CD4-positive, alpha-beta T cell treated with Interleukin-17A for 4 hours (primary cell): Measurements from ENCODE around the gene NFKBIA.
"Not testable (repeated sequence)": the region's sequence is repeated elsewhere in the genome, so short reads cannot be mapped to it uniquely, and the experiment has no call there.

ENCODE experiments used
- DNase-seq: peaks from one replicate; pipeline ENCODE4 v3.0.0-alpha.2; 2020; ENCODE audit warnings: mixed read lengths

NFKBIA gene

GRCh38 chr14:35366056-35366451 is 38.5 kb downstream of the NFKBIA start:
- DNase-seq: no peak

DNA sequence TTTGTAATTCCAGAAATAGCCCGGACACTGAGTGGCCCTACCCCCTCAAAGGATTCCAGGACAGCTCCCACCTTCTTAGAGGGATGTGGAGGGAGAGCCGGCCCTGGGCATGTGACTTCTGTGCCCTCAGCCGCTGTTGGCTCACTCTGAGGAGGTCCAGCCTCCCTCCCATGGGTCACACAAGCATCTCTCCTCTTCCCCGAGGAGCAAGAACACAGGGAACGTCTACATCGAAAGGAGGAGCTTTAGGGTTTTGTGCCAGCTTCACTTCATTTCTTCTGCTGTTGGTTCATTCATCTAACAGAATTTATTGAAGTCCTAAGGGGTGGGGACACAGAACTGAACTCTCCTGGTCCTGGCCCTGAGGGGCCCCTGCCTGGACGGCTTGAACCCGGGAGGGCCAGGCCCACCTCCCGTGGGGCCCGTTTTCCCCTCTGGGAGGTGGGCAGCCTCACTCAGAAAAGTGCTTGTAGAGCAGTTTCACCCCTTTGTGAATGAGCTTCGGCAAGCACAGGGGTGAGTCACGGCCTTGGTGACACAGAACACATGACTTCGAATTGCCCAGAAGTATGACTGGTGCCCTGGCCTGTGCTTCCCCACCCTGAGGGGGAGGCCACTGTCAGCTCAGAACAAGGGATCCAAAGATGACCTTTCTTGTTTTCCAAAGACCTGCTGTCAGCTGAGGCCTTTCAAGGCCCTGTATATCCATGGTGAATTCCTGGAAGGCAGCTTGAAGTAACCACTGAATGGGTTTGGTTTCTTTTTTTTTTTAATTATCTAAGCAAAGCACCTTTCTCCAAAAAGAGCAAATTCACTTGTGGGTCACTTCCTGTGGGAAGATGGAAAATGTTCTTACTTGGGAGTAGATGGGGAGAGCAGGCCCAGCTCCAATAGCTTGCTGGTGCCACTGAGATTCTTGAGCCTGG is 39.2 kb downstream of the NFKBIA start:
- peak; percentile 57 for DNase-seq

GRCh38 chr14:35362911-35363374 is 41.6 kb downstream of the NFKBIA start:
- DNase-seq: no peak

- DNase-seq: no peak
Observed at GRCh38 chr14:35362450-35362849, 42.1 kb downstream of the NFKBIA start.

DNA sequence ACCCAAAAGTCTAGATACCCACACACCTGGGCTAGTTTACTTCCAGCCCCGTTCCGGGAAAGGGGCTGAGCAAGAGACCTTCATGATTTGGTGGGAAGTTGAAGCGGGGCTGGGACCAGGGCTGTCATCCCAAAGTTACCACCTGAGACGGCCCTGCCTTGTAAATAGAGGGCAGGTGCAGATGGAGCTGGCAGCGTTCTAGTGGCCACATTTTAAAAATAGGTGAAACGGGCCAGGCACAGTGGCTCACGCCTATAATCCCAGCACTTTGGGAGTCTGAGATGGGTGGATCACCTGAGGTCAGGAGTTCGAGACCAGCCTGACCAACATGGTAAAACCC is 43.4 kb downstream of the NFKBIA start:
- DNase-seq: no peak

GRCh38 chr14:35359655-35360054 is 44.9 kb downstream of the NFKBIA start:
- not testable (repeated sequence) for DNase-seq

- DNase-seq: no peak
Observed at GRCh38 chr14:35355981-35356841, 48.3 kb downstream of the NFKBIA start.

DNA sequence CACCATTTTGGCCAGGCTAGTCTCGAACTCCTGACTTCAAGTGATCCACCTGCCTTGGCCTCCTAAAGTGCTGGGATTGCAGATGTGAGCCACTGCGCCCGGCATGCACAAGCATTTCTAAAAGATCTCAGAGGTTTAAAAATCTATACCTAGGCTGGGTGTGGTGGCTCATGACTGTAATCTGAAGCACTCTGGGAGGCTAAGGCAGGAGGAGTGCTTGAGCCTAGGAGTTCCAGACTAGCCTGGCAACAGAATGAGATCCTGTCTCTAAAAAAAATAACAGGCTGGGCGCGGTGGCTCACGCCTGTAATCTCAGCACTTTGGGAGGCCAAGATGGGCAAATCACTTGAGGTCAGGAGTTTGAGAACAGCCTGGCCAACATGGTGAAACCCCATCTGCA is 49.3 kb downstream of the NFKBIA start:
- DNase-seq: not testable (repeated sequence)

GRCh38 chr14:35353409-35354172 is 51.0 kb downstream of the NFKBIA start:
- no peak for DNase-seq

DNA sequence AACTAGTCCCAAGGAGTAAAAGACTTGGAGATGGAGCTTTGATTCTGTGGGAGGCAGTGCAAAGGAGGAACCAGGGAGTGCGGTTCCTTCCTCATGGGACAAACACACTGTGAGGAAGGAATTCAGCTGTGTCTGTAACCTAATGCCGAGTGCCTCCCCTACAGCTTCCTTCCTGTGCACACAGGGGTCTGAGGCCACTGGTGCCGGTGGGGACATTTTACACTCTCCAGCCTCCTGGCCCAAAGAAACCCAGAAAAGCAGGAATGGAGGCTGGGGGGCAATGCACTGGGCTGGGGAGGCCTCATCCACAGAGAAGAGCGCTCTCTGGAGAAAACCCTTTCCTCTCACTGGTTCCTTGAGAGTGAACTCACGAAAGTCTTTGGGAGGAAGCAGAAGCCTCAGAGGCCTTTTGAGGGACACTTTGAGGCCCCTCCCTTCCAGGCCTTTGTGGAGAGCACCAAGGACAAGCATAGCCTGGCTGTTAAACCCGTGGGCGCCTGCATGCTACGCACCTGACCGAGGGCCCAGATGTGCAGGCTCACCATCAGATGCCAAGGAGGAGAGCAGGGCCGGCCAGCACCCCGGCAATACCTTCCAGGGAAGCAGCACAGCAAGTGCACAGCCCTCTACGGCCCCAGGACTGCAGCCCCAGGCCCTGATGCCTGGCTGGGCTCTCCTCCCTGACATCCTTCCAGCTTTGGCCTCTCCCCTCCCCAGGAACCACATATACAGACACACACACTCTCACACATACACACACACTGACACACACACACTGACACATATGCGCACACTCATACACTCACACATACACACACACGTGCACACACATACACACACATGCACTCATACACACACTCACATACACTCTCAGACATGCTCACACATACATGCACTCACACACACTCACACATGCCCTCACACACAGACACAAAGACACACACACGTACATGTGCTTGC is 52.0 kb downstream of the NFKBIA start:
- no peak for DNase-seq

DNA sequence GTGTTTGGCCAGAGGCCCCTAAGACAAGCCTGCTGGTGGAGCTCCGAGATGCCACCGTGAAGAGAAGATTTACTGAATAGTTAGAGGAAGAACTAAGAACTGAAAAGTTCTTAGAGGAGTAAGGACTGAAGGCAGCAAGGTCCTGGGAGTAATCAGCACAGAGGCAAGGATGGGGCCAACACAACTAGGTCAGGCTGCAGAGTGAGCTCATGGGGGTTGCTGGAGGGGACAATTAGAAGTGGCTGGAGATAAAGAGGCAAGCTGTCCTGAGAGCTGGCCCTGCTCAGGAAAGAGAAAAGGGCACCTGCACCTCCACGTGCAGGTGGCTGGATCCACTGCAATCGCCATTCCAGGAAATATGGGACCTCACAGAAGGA is 52.7 kb downstream of the NFKBIA start:
- DNase-seq: no peak
